ENCODE results near the gene COX6B2.

COX6B2 gene

GRCh38 chr19:55391191-55391670, 36.7 kb upstream of the COX6B2 start:
- H3K9ac ChIP-seq (ENCODE audit: insufficient read length), result no peak overlapping the region
- TF ChIP-seq FOXP2 (optimal IDR thresholded peaks at IDR 0.05; ENCODE audit: control extremely low read depth, extremely low read length, insufficient read depth) (no peak), POLR2AphosphoS5 (IDR thresholded peaks at IDR 0.05; ENCODE audit: borderline replicate concordance, low read depth, low read length) (0 out of 2 replicates have a peak, but pooled peaks have one; percentile 46), EZH2 (IDR thresholded peaks at IDR 0.05) (no peak)
- H3K36me3 ChIP-seq (ENCODE audit: insufficient read depth, low read length), result peaks cover 42% of the 10 kb centered on the region
- no peak overlapping the region for H3K4me3 ChIP-seq
- no peak overlapping the region for H3K27ac ChIP-seq
- H3K9me3 ChIP-seq (ENCODE audit: low read depth, low read length), result no peaks in the 10 kb centered on the region
- no peak for DNase-seq (ENCODE audit: low read depth, low spot score)

- Histone ChIP-seq H3K9ac (ENCODE audit: insufficient read length) (no peak overlapping the region), H3K9me3 (ENCODE audit: low read depth, low read length) (no peaks in the 10 kb centered on the region), H3K27ac (peak overlapping the region; percentile 51), H3K36me3 (ENCODE audit: insufficient read depth, low read length) (peaks cover 42% of the 10 kb centered on the region), H3K4me3 (no peak overlapping the region)
- TF ChIP-seq POLR2AphosphoS5 (IDR thresholded peaks at IDR 0.05; ENCODE audit: borderline replicate concordance, low read depth, low read length) (no peak; the same call in 1 of the 2 replicates), EZH2 (IDR thresholded peaks at IDR 0.05) (no peak), FOXP2 (optimal IDR thresholded peaks at IDR 0.05; ENCODE audit: control extremely low read depth, extremely low read length, insufficient read depth) (no peak)
- no peak for DNase-seq (ENCODE audit: low read depth, low spot score)
Measured at GRCh38 chr19:55390461-55390880, 36.0 kb upstream of the COX6B2 start.

GRCh38 chr19:55389386-55390317, 35.1 kb upstream of the COX6B2 start:
- TF ChIP-seq FOXP2 (optimal IDR thresholded peaks at IDR 0.05; ENCODE audit: control extremely low read depth, extremely low read length, insufficient read depth) (no peak), POLR2AphosphoS5 (IDR thresholded peaks at IDR 0.05; ENCODE audit: borderline replicate concordance, low read depth, low read length) (peak; percentile 30; the same call in 1 of the 2 replicates), EZH2 (IDR thresholded peaks at IDR 0.05) (no peak)
- no peak for DNase-seq (ENCODE audit: low read depth, low spot score)
- Histone ChIP-seq H3K9ac (ENCODE audit: insufficient read length) (peak overlapping the region; percentile 14), H3K4me3 (no peak overlapping the region), H3K36me3 (ENCODE audit: insufficient read depth, low read length) (peaks cover 42% of the 10 kb centered on the region), H3K27ac (peak overlapping the region; percentile 51), H3K9me3 (ENCODE audit: low read depth, low read length) (no peaks in the 10 kb centered on the region)

DNA sequence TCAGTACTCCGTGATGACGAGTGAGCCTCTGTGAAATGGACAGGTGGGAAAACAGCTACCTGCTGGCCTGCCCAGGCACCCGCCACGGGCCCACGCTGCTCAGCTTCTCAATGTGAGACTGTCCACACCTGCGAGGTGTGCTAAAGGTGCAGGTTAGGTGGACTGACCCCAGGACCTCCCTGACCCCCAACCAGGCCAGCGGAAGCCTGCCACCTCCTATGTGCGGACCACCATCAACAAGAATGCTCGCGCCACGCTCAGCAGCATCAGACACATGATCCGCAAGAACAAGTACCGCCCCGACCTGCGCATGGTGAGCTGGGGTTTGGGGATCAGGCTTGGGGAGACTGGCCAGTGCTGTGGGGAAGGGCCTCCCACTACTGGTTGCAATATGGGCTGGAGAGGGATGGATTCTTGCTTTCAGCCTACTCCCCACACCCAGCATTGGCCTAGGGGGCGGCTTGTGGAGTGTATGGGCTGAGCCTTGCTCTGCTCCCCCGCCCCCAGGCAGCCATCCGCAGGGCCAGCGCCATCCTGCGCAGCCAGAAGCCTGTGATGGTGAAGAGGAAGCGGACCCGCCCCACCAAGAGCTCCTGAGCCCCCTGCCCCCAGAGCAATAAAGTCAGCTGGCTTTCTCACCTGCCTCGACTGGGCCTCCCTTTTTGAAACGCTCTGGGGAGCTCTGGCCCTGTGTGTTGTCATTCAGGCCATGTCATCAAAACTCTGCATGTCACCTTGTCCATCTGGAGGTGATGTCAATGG, 33.4 kb upstream of the COX6B2 start:
- 0 out of 2 replicates have a peak overlapping the region, but pooled peaks have one; percentile 19 for H3K27ac ChIP-seq
- H3K9ac ChIP-seq (ENCODE audit: insufficient read length), result peak overlapping the region; percentile 97
- DNase-seq (ENCODE audit: low read depth, low spot score), result no peak
- peaks cover 42% of the 10 kb centered on the region for H3K36me3 ChIP-seq (ENCODE audit: insufficient read depth, low read length)
- no peaks in the 10 kb centered on the region for H3K9me3 ChIP-seq (ENCODE audit: low read depth, low read length)
- H3K4me3 ChIP-seq, result peak overlapping the region; percentile 91
- no peak for TF ChIP-seq POLR2AphosphoS5 (IDR thresholded peaks at IDR 0.05; ENCODE audit: borderline replicate concordance, low read depth, low read length)
- TF ChIP-seq FOXP2 (optimal IDR thresholded peaks at IDR 0.05; ENCODE audit: control extremely low read depth, extremely low read length, insufficient read depth), result no peak
- TF ChIP-seq EZH2 (IDR thresholded peaks at IDR 0.05), result no peak

DNA sequence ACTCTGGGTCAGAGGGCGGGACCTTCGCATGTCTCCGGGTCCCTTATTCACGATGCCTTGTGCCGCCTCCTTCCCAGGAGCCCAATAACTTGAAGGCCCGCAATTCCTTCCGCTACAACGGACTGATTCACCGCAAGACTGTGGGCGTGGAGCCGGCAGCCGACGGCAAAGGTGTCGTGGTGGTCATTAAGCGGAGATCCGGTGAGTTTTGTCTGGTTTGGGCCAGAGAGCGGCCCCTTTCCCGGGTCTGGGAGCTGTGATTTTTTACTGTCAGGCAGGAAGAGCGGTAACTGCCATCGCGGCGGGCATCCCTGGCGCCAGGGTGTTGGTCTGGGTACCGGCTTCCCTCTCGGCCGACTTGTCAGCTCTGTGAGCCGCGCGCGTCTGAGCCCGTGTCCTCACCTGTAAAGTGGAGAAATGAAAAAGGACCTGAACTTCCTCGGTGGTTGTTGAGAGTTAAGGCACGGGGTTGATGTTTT, 32.0 kb upstream of the COX6B2 start:
- TF ChIP-seq FOXP2 (optimal IDR thresholded peaks at IDR 0.05; ENCODE audit: control extremely low read depth, extremely low read length, insufficient read depth) (no peak), POLR2AphosphoS5 (IDR thresholded peaks at IDR 0.05; ENCODE audit: borderline replicate concordance, low read depth, low read length) (no peak), EZH2 (IDR thresholded peaks at IDR 0.05) (no peak)
- no peaks in the 10 kb centered on the region for H3K9me3 ChIP-seq (ENCODE audit: low read depth, low read length)
- no peak for DNase-seq (ENCODE audit: low read depth, low spot score)
- H3K9ac ChIP-seq (ENCODE audit: insufficient read length), result peak overlapping the region; percentile 97
- H3K36me3 ChIP-seq (ENCODE audit: insufficient read depth, low read length), result peaks cover 42% of the 10 kb centered on the region
- no peak overlapping the region for H3K27ac ChIP-seq
- H3K4me3 ChIP-seq, result peak overlapping the region; percentile 91

DNA sequence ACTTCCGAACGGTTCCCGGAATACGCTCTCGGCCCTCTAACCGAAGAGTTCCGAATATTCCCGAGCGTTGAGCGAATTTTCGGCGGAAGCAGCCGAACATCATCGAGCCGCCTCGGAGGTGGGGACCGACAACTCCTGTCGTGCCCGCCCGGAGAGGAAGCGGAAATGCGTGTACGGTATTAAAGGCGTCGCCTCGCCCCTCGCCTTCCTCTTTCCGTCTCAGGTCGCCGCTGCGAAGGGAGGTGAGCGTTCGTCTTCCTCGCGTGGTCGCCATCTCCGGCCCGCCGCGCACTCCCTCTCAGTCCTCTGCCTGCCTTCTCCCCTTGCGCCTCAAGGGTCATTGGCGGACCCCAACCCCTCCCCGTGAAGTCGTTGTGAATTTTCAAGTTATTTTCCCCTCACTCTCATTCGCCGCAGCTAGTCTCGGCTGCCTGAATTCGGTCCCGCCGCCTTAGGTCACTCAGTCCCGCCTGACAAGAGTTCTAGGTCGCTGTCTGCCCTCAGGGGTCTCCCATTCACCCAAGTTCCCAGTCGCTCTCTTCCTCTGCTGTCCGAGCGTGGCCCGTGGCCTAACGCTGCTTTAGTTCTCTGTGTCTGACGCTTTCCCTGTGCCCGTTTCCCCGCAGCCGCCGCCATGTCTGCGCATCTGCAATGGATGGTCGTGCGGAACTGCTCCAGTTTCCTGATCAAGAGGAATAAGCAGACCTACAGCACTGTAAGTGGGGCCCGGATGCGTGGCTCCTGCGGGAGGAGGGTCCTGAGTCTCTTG, 31.4 kb upstream of the COX6B2 start, which contains the start of gene RPL28:
Gene RPL28, plus strand, starts transcription at position 209 of the 769 bp plus-strand sequence. Its CDS starts 426 bp downstream, at position 635.
- Histone ChIP-seq H3K9me3 (ENCODE audit: low read depth, low read length) (no peaks in the 10 kb centered on the region), H3K36me3 (ENCODE audit: insufficient read depth, low read length) (peaks cover 42% of the 10 kb centered on the region), H3K27ac (peak within 1 kb of the TSS; percentile 94), H3K4me3 (peak within 1 kb of the TSS; percentile 91), H3K9ac (ENCODE audit: insufficient read length) (peak within 1 kb of the TSS; percentile 97)
- DNase-seq (ENCODE audit: low read depth, low spot score), result peak; percentile 91
- TF ChIP-seq FOXP2 (optimal IDR thresholded peaks at IDR 0.05; ENCODE audit: control extremely low read depth, extremely low read length, insufficient read depth) (no peak), POLR2AphosphoS5 (IDR thresholded peaks at IDR 0.05; ENCODE audit: borderline replicate concordance, low read depth, low read length) (peak; percentile 100), EZH2 (IDR thresholded peaks at IDR 0.05) (no peak)

- peak overlapping the region; percentile 91 for H3K9ac ChIP-seq (ENCODE audit: insufficient read length)
- TF ChIP-seq EZH2 (IDR thresholded peaks at IDR 0.05) (no peak), POLR2AphosphoS5 (IDR thresholded peaks at IDR 0.05; ENCODE audit: borderline replicate concordance, low read depth, low read length) (no peak), FOXP2 (optimal IDR thresholded peaks at IDR 0.05; ENCODE audit: control extremely low read depth, extremely low read length, insufficient read depth) (no peak)
- peak; percentile 89 for DNase-seq (ENCODE audit: low read depth, low spot score)
- H3K36me3 ChIP-seq (ENCODE audit: insufficient read depth, low read length), result peaks cover 38% of the 10 kb centered on the region
- H3K9me3 ChIP-seq (ENCODE audit: low read depth, low read length), result no peaks in the 10 kb centered on the region
- H3K27ac ChIP-seq, result peak overlapping the region; percentile 94
- peak overlapping the region; percentile 91 for H3K4me3 ChIP-seq
Measured at GRCh38 chr19:55384920-55385723, 30.6 kb upstream of the COX6B2 start.

Measured in SK-N-MC (cell line).